ENCODE results near the gene KIF26B.
"Not testable (repeated sequence)": the region's sequence is repeated elsewhere in the genome, so short reads cannot be mapped to it uniquely, and the experiment has no call there.

The KIF26B gene

DNA sequence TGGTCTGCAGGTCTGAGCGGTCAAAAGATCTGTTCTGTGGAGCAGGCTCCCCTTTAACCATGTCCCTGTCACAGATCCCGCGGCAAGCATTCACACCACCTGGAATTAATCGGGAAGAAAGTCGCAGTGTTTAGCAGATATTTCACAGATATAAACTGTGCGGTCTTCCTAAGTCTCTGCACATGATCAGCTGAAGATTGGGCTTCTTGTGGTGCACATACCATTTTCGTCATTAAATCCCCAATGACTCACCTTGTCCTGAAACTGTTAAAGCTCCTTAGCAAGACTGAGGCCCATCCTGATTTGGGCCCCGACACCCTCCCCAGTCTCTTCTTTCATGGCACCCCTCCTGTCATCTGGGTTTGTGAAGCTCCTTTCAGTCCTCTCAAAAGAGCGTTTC, 158.8 kb downstream of the KIF26B start:
- Mint-ChIP-seq H3K4me3 (no peak overlapping the region), H3K4me1 (peaks cover 11% of the 10 kb centered on the region), H3K27me3 (peaks cover 2% of the 10 kb centered on the region)

GRCh38 chr1:245316784-245317183, 162.0 kb downstream of the KIF26B start:
- Mint-ChIP-seq H3K4me3 (no peak overlapping the region), H3K27me3 (peaks cover 2% of the 10 kb centered on the region), H3K36me3 (no peaks in the 10 kb centered on the region), H3K9me3 (no peaks in the 10 kb centered on the region), H3K4me1 (no peaks in the 10 kb centered on the region), H3K27ac (no peak overlapping the region)

More for the DNA sequence above, 158.8 kb downstream of the KIF26B start:
- H3K36me3 Mint-ChIP-seq = no peaks in the 10 kb centered on the region
- H3K9me3 Mint-ChIP-seq = no peaks in the 10 kb centered on the region
- peak overlapping the region; percentile 57 for H3K27ac Mint-ChIP-seq

DNA sequence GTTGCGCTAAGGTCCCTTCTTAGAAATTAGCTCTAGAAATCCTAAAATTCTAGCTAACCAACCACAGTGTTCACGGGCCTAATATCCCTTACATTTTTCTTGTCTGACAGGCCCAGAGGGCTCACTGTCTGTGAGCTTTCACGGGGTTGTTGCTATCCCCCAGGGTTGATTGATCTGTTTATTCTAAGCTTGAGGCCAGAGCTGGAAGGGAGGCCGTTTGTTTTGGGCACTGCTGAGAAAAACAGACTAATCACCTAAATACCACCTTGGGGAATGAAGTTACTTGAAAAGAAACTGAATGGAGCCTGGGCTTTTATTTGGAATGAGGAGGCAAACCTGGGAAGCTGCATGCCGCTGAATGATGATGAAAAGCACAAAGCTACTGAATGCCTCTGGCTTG, 162.4 kb downstream of the KIF26B start:
- Mint-ChIP-seq H3K9me3 (no peaks in the 10 kb centered on the region), H3K36me3 (no peaks in the 10 kb centered on the region), H3K27me3 (peaks cover 2% of the 10 kb centered on the region), H3K4me1 (no peaks in the 10 kb centered on the region), H3K4me3 (no peak overlapping the region), H3K27ac (no peak overlapping the region)

- no peak overlapping the region for H3K27ac Mint-ChIP-seq
- H3K9me3 Mint-ChIP-seq = no peaks in the 10 kb centered on the region
- no peaks in the 10 kb centered on the region for H3K4me1 Mint-ChIP-seq
- no peaks in the 10 kb centered on the region for H3K36me3 Mint-ChIP-seq
- H3K4me3 Mint-ChIP-seq = no peak overlapping the region
- no peaks in the 10 kb centered on the region for H3K27me3 Mint-ChIP-seq
Observed at GRCh38 chr1:245319094-245319493, 164.3 kb downstream of the KIF26B start.

DNA sequence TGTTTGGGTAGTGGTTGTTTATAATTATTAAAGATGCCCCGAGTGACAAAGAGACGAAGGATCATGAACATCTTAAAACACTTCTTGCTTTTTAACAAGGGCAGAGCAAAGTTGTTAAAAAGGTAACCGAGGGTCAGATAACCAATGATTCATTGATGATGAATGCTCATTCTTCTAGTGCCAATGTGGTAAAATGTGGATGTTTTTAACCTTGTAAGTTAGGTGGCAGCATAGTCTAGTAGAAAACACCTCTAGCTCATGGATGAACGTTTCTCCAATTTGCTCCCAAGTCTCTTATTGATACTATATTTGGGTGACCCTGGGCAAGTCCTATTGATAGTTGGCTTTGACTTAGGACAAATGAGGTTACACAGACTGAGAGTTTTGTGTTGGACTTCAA, 167.9 kb downstream of the KIF26B start:
- no peaks in the 10 kb centered on the region for H3K27me3 Mint-ChIP-seq

DNA sequence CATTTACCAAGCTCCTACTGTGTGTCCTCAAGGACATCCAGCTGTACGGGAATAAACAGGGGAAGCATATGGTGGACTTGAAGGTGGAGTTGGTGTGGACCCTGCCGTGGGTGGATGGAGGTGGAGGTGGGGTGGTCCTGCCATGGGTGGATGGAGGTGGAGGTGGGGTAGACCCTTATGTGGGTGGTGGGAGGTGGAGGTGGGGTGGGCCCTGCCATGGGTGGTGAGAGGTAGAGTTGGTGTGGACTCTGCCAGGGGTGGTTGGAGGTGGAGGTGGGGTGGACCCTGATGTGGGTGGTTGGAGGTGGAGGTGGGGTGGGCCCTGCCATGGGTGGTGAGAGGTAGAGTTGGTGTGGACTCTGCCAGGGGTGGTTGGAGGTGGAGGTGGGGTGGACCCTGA, 169.0 kb downstream of the KIF26B start:
- not testable (repeated sequence) for H3K27me3 Mint-ChIP-seq, H3K4me1 Mint-ChIP-seq

More for the DNA sequence above, 167.9 kb downstream of the KIF26B start:
- H3K4me1 Mint-ChIP-seq = no peaks in the 10 kb centered on the region
- H3K27ac Mint-ChIP-seq = no peak overlapping the region
- no peaks in the 10 kb centered on the region for H3K36me3 Mint-ChIP-seq
- no peaks in the 10 kb centered on the region for H3K9me3 Mint-ChIP-seq
- H3K4me3 Mint-ChIP-seq = no peak overlapping the region

GRCh38 chr1:245325922-245326795, 171.4 kb downstream of the KIF26B start:
- no peak overlapping the region for H3K27ac Mint-ChIP-seq
- peaks cover 2% of the 10 kb centered on the region for H3K27me3 Mint-ChIP-seq
- no peaks in the 10 kb centered on the region for H3K36me3 Mint-ChIP-seq
- no peaks in the 10 kb centered on the region for H3K4me1 Mint-ChIP-seq
- no peaks in the 10 kb centered on the region for H3K9me3 Mint-ChIP-seq
- H3K4me3 Mint-ChIP-seq = no peak overlapping the region

More for the DNA sequence above, 169.0 kb downstream of the KIF26B start:
- H3K4me3 Mint-ChIP-seq, H3K9me3 Mint-ChIP-seq, H3K27ac Mint-ChIP-seq, H3K36me3 Mint-ChIP-seq: not testable (repeated sequence)

- no peaks in the 10 kb centered on the region for H3K4me1 Mint-ChIP-seq
- no peak overlapping the region for H3K27ac Mint-ChIP-seq
- no peaks in the 10 kb centered on the region for H3K9me3 Mint-ChIP-seq
- no peaks in the 10 kb centered on the region for H3K36me3 Mint-ChIP-seq
- no peak overlapping the region for H3K4me3 Mint-ChIP-seq
- H3K27me3 Mint-ChIP-seq = peaks cover 2% of the 10 kb centered on the region
Observed at GRCh38 chr1:245327360-245327759, 172.6 kb downstream of the KIF26B start.

GRCh38 chr1:245327842-245328241, 173.1 kb downstream of the KIF26B start:
- Mint-ChIP-seq H3K27ac (no peak overlapping the region), H3K4me3 (no peak overlapping the region), H3K9me3 (no peaks in the 10 kb centered on the region), H3K4me1 (no peaks in the 10 kb centered on the region), H3K27me3 (peaks cover 2% of the 10 kb centered on the region), H3K36me3 (no peaks in the 10 kb centered on the region)

DNA sequence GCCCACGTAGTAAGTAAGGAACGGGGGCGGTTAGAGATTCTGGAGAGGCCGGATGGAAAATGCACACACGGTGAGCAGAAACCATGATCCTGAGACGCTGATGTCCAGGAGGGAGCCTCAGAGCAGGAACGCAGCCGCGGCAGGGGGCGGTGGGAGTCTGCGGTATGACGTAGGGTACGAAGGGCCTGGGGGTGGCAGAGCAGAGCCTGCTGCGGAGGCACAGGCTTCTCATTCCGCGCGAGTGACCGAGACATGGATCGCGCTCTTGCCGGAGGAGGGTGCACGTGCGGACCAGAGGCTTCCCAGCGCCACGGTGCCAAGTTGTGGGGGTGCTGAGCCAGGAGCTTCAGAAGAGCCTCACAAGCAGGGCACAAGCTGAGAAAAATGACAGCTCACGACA, 176.2 kb downstream of the KIF26B start:
- no peaks in the 10 kb centered on the region for H3K36me3 Mint-ChIP-seq
- H3K4me1 Mint-ChIP-seq = no peaks in the 10 kb centered on the region
- peaks cover 4% of the 10 kb centered on the region for H3K27me3 Mint-ChIP-seq
- H3K27ac Mint-ChIP-seq = no peak overlapping the region
- H3K9me3 Mint-ChIP-seq = no peaks in the 10 kb centered on the region
- no peak overlapping the region for H3K4me3 Mint-ChIP-seq

GRCh38 chr1:245332085-245332484, 177.3 kb downstream of the KIF26B start:
- H3K9me3 Mint-ChIP-seq = no peaks in the 10 kb centered on the region
- H3K4me1 Mint-ChIP-seq = peaks cover 4% of the 10 kb centered on the region
- no peak overlapping the region for H3K4me3 Mint-ChIP-seq
- H3K27ac Mint-ChIP-seq = no peak overlapping the region
- peaks cover 4% of the 10 kb centered on the region for H3K27me3 Mint-ChIP-seq
- no peaks in the 10 kb centered on the region for H3K36me3 Mint-ChIP-seq

DNA sequence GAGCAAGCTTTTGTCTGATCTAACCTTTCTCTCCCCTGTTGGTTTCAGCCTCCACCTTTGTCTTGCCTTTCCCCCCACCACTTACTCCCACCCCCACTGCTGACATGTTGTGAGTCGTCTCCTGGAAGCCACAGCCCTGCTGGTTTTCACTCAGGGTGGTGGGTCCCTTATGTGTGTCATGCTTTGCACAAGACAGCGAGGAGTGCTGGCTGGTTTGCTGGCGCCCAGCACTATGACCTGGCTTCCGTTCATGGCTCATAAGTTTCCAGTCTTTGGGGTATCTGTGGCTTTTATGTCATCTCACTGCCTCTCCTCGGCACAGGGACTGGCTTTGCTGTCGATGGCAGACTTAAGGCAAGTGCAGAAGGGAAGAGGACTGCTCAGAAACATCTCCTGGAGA, 177.7 kb downstream of the KIF26B start:
- Mint-ChIP-seq H3K36me3 (no peaks in the 10 kb centered on the region), H3K27ac (no peak overlapping the region), H3K9me3 (no peaks in the 10 kb centered on the region), H3K4me3 (no peak overlapping the region), H3K4me1 (peaks cover 4% of the 10 kb centered on the region), H3K27me3 (peaks cover 4% of the 10 kb centered on the region)

- peaks cover 10% of the 10 kb centered on the region for H3K4me1 Mint-ChIP-seq
- no peak overlapping the region for H3K4me3 Mint-ChIP-seq
- H3K27me3 Mint-ChIP-seq = peaks cover 2% of the 10 kb centered on the region
- no peaks in the 10 kb centered on the region for H3K9me3 Mint-ChIP-seq
- no peaks in the 10 kb centered on the region for H3K36me3 Mint-ChIP-seq
- no peak overlapping the region for H3K27ac Mint-ChIP-seq
Observed at GRCh38 chr1:245334235-245334634, 179.4 kb downstream of the KIF26B start.

- no peaks in the 10 kb centered on the region for H3K36me3 Mint-ChIP-seq
- H3K27me3 Mint-ChIP-seq = peaks cover 2% of the 10 kb centered on the region
- no peaks in the 10 kb centered on the region for H3K9me3 Mint-ChIP-seq
- H3K27ac Mint-ChIP-seq = no peak overlapping the region
- no peak overlapping the region for H3K4me3 Mint-ChIP-seq
- H3K4me1 Mint-ChIP-seq = peaks cover 10% of the 10 kb centered on the region
Observed at GRCh38 chr1:245334827-245335490, 180.2 kb downstream of the KIF26B start.

DNA sequence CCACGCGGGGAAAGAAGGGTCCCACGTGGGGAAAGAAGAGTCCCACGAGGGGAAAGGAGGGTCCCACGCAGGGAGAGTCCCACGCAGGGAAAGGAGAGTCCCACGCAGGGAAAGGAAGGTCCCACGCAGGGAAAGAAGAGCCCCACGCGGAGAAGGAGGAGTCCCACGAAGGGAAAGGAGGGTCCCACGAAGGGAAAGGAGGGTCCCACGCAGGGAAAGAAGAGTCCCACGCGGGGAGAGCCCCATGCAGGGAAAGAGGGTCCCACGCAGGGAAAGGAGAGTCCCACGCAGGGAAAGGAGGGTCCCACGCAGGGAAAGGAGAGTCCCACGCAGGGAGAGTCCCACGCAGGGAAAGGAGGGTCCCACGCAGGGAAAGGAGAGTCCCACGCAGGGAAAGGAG, 180.9 kb downstream of the KIF26B start:
- H3K36me3 Mint-ChIP-seq, H3K4me3 Mint-ChIP-seq, H3K27ac Mint-ChIP-seq, H3K9me3 Mint-ChIP-seq, H3K4me1 Mint-ChIP-seq, H3K27me3 Mint-ChIP-seq: not testable (repeated sequence)

- peaks cover 10% of the 10 kb centered on the region for H3K4me1 Mint-ChIP-seq
- H3K27me3 Mint-ChIP-seq = peaks cover 2% of the 10 kb centered on the region
- H3K36me3 Mint-ChIP-seq = no peaks in the 10 kb centered on the region
- H3K9me3 Mint-ChIP-seq = no peaks in the 10 kb centered on the region
- no peak overlapping the region for H3K27ac Mint-ChIP-seq
- no peak overlapping the region for H3K4me3 Mint-ChIP-seq
Observed at GRCh38 chr1:245336149-245336983, 181.6 kb downstream of the KIF26B start.

Data from activated naive CD4-positive, alpha-beta T cell treated with anti-CD3 and anti-CD28 coated beads, Interleukin-2, amount 50 U/mL, for 24 hours (primary cell).